NCI-H82 (cell line): Measurements from ENCODE around the gene ZNF77.
"Not testable (repeated sequence)": the region's sequence is repeated elsewhere in the genome, so short reads cannot be mapped to it uniquely, and the experiment has no call there.

Experiments
- DNase-seq: peaks from one replicate; lab custom pipeline; 2025; lab: John Stamatoyannopoulos, UW

The ZNF77 gene

GRCh38 chr19:2970201-2970835 lies 25.5 kb upstream of the ZNF77 start:
- DNase-seq = no peak

GRCh38 chr19:2969104-2969504 lies 24.3 kb upstream of the ZNF77 start:
- DNase-seq = peak; percentile 63

DNA sequence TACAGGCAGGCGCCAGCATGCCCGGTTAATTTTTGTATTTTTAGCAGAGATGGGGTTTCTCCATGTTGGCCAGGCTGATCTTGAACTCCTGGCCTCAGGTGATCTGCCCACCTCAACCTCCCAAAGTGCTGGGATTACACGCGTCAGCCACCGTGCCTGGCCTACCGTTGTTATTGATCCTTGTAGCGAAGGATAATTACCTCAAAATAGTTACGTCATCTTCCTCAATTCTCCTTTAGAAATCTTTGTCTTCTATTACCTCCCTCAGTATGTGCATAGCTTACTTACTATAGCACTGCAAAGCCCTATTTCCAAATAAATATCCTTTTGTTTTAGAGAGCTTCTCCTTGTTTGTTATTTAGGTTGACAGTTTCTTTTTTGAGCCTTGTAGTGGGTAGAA lies 23.2 kb upstream of the ZNF77 start:
- no peak for DNase-seq

DNA sequence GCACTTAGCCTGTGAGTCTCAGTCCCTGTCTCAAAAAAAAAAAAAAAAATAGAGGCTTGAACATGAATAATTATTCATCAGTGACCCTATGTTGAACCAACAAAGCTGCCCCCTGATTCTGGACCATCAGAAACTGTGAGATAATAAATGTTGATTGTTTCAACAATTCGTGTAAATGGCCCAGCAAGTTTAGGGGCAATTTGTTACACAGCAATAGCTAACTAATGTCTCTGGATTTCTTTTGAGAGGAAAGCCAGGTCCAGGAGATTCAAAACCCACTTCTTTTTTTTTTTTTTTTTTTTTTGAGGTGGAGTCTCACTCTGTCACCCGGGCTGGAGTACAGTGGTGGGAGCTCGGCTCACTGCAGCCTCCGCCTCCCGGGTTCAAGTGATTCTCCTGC lies 20.1 kb upstream of the ZNF77 start:
- DNase-seq = no peak

DNA sequence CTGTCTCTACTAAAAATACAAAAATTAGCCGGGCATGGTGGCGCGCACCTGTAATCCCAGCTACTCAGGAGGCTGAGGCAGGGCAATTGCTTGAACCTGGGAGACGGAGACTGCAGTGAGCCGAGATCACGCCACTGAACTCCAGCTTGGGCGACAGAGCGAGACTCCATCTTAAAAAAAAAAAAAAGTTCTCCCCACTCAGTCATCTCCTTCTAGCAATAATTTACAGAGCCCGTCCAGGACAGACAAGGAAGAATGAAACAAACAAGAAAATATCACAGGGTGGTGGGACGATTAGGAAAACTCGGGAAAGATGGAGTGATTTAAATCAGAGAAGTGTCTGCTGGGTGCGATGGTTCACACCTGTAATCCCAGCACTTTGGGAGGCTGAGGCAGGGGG lies 18.9 kb upstream of the ZNF77 start:
- not testable (repeated sequence) for DNase-seq

GRCh38 chr19:2963122-2963521 lies 18.4 kb upstream of the ZNF77 start:
- DNase-seq = no peak

- peak; percentile 86 for DNase-seq
Observed at GRCh38 chr19:2962018-2962670, 17.4 kb upstream of the ZNF77 start.

GRCh38 chr19:2960120-2960519 lies 15.3 kb upstream of the ZNF77 start:
- no peak for DNase-seq

DNA sequence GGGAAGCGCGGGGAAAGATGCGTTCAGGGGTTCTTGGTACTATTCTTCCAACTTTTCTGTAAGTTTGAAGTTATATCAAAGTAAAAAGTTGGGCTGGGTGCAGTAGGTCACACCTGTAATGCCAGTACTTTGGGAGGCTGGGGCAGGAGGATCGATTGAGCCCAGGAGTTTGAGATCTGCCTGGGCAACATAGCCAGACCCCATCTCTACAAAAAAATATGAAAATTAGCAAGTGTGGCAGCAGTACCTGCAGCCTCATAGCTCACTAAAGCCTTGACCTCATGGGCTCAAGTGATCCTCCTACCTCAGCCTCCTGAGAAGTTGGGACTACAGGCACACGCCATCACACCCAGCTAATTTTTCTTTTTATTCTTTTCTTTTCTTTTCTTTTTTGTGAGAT lies 12.4 kb upstream of the ZNF77 start:
- DNase-seq = no peak

- DNase-seq = no peak
Observed at GRCh38 chr19:2952953-2953481, 8.2 kb upstream of the ZNF77 start.

- DNase-seq = peak; percentile 99
Observed at GRCh38 chr19:2950286-2951124, 5.7 kb upstream of the ZNF77 start.

GRCh38 chr19:2949939-2950285 lies 5.1 kb upstream of the ZNF77 start:
- DNase-seq = peak; percentile 35

DNA sequence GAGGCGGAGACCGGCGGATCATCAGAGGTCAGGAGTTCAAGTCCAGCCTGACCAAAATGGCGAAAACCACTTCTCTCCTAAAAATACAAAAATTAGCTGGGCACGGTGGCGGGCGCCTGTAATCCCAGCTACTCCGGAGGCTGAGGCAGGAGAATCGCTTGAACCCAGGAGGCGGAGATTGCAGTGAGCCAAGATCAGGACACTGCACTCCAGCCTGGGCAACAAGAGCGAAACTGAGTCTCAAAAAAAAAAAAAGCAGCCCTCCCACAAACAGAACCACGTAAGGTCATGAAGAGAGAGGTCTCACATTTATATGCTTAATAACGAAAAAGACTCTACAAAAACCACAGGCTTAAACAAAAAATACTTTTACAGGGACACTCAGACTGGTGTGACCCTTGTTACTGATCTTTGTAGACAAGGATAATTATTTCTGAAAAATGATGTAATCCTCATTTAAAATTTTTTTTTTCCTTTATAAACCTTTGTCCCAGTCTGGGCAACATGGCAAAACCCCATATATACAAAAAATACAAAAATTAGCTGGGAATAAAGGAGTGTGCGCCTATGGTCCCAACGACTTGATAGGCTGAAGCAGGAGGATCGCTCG lies 909 bp upstream of the ZNF77 start:
- DNase-seq = no peak

GRCh38 chr19:2944403-2944774 lies 382 bp downstream of the ZNF77 start:
- no peak for DNase-seq

DNA sequence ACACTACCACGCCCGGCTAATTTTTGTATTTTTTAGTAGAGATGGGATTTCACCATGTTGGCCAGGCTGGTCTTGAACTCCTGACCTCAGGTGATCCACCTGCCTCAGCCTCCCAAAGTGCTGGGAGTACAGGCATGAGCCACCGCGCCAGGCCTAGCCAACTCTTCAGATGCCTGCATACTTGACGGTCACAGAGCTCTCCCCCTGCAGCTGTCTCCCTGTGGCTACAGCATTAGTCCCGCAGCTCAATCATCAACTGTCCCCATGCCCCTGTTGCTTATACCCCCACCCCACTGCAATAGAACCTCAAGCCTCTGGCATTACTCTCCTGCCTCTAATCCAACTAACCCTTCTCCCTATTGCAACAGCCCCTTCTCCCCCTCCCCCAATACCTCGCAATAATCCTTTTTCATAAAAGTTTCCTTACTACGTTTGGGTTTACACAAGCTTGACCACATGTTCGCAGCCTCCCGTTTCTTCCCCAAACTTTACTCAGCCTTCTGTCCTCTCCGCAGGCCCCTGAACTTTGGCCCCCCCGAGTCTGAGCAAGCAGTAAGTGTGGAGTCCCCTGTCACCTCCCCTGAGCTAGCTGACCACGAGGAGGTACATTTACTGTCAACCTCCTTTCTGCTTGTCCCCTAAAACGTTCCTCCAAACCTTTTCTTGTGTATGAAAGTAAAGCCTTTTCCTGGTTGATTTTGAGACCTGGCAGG lies 1.7 kb downstream of the ZNF77 start:
- DNase-seq = peak; percentile 33

DNA sequence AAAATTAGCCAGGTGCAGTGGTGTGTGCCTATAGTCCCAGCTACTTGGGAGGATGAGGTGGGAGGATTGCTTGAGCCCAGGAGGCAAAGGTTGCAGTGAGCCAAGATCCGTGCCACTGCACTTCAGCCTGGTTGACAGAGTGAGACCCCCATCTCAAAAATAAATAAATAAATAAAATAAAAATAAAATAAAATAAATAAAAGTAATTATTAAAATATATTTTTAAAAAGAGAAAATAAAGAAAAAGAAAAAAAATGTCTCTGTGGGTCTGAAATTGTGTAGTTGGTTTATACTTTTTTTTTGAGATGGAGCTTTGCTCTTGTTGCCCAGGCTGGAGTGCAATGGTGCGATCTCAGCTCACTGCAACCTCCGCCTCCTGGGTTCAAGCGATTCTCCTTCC lies 8.9 kb downstream of the ZNF77 start:
- not testable (repeated sequence) for DNase-seq

DNA sequence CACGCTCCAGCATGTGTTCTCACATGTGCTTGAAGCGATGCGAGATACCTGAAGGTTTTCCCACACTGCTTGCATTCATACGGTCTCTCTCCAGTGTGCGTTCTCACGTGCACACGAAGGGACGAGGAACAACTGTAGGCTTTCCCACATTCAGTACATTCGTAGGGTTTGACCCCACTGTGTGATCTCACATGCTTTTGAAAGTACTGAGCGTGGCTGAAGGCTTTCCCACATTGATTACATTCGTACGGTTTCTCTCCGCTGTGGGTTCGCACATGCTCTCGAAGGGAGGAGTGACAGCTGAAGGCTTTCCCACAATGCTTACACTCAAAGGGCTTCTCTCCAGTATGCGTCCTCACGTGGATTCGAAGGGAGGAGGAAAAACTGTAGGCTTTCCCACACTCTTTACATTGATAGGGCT lies 11.3 kb downstream of the ZNF77 start:
- no peak for DNase-seq

DNA sequence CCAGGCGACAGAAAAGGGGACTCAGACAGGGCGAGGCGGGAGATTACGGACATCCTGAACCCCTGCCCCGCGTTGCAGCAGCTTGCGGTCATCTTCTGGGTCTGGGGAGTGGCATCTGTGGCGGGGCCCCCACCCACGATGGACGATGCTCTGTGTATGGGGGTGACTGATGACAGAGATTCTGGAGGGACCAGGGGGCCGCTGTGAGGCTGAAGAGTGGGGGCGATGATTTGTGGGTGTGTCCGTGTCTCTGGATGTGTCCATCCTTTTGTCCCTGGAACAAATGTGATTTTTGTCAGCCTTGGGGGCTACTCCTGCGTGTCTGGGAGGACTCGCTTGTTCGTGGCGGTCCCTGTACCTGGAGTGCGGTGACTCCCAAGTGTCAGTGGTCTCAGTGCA lies 17.7 kb downstream of the ZNF77 start:
- DNase-seq = no peak

- DNase-seq = no peak
Observed at GRCh38 chr19:2926341-2927031, 18.3 kb downstream of the ZNF77 start.

- no peak for DNase-seq
Observed at GRCh38 chr19:2923510-2923909, 21.3 kb downstream of the ZNF77 start.

DNA sequence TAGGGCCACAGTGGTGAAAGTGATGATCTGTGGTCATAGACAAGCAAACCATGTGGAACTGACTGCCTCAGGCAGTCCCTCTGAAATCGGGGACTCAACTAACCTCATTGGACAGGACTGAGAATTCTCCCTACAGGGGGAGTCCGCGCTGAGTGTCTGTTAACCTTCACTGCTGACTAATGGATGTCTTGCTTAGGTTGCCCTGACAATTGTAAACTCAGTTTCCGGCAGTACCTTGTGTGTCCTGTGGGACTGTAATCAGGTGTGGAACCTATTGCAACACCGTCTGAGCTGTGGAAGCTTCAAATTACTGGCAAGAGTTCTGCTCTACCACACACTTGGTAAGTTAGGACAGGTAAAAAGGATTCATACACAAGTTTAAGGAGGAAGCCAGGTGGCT lies 21.8 kb downstream of the ZNF77 start:
- DNase-seq = peak; percentile 15
